ENCODE measurements around the gene TRIOBP.
"Not testable (repeated sequence)": the region's sequence is repeated elsewhere in the genome, so short reads cannot be mapped to it uniquely, and the experiment has no call there.

TRIOBP gene

GRCh38 chr22:37792494-37792893 lies 95.6 kb downstream of the TRIOBP start:
- peaks cover 1% of the 10 kb centered on the region for H3K27me3 Mint-ChIP-seq
- H3K4me1 Mint-ChIP-seq, result no peaks in the 10 kb centered on the region
- no peaks in the 10 kb centered on the region for H3K9me3 Mint-ChIP-seq
- ATAC-seq (ENCODE audit: low read depth), result no peak
- H3K36me3 Mint-ChIP-seq, result no peaks in the 10 kb centered on the region
- H3K4me3 Mint-ChIP-seq, result no peak overlapping the region
- DNase-seq (ENCODE audit: low spot score in 2 of 2), result no peak
- H3K27ac Mint-ChIP-seq, result no peak overlapping the region

- Mint-ChIP-seq H3K4me3 (no peak overlapping the region), H3K9me3 (no peaks in the 10 kb centered on the region), H3K36me3 (no peaks in the 10 kb centered on the region), H3K27ac (no peak overlapping the region), H3K27me3 (peaks cover 3% of the 10 kb centered on the region), H3K4me1 (peaks cover 8% of the 10 kb centered on the region)
- ATAC-seq (ENCODE audit: low read depth) (no peak), DNase-seq (ENCODE audit: low spot score in 2 of 2) (no peak)
These were observed 97.5 kb downstream of the TRIOBP start for GRCh38 chr22:37794376-37794775.

- Mint-ChIP-seq H3K27me3 (peaks cover 8% of the 10 kb centered on the region), H3K36me3 (no peaks in the 10 kb centered on the region), H3K4me3 (no peak overlapping the region), H3K9me3 (no peaks in the 10 kb centered on the region), H3K4me1 (peaks cover 8% of the 10 kb centered on the region), H3K27ac (no peak overlapping the region)
- no peak for ATAC-seq (ENCODE audit: low read depth)
- no peak for DNase-seq (ENCODE audit: low spot score in 2 of 2)
These were observed 99.2 kb downstream of the TRIOBP start for GRCh38 chr22:37796079-37796478.

GRCh38 chr22:37797259-37797658 lies 100.4 kb downstream of the TRIOBP start:
- not testable (repeated sequence) for H3K9me3 Mint-ChIP-seq; H3K27ac Mint-ChIP-seq; H3K27me3 Mint-ChIP-seq; H3K4me3 Mint-ChIP-seq; H3K36me3 Mint-ChIP-seq; ATAC-seq (ENCODE audit: low read depth); DNase-seq (ENCODE audit: low spot score in 2 of 2); H3K4me1 Mint-ChIP-seq

- H3K27ac Mint-ChIP-seq, result no peak overlapping the region
- H3K9me3 Mint-ChIP-seq, result no peaks in the 10 kb centered on the region
- ATAC-seq (ENCODE audit: low read depth) (peak; percentile 64), DNase-seq (ENCODE audit: low spot score in 2 of 2) (no peak)
- H3K36me3 Mint-ChIP-seq, result no peaks in the 10 kb centered on the region
- no peak overlapping the region for H3K4me3 Mint-ChIP-seq
- H3K27me3 Mint-ChIP-seq, result peaks cover 13% of the 10 kb centered on the region
- peaks cover 12% of the 10 kb centered on the region for H3K4me1 Mint-ChIP-seq
These were observed 101.1 kb downstream of the TRIOBP start for GRCh38 chr22:37797874-37798500.

GRCh38 chr22:37799979-37800378 lies 103.1 kb downstream of the TRIOBP start:
- not testable (repeated sequence) for DNase-seq (ENCODE audit: low spot score in 2 of 2); H3K4me3 Mint-ChIP-seq; H3K27ac Mint-ChIP-seq; H3K36me3 Mint-ChIP-seq; ATAC-seq (ENCODE audit: low read depth); H3K9me3 Mint-ChIP-seq
- Mint-ChIP-seq H3K4me1 (peaks cover 16% of the 10 kb centered on the region), H3K27me3 (peaks cover 22% of the 10 kb centered on the region)

GRCh38 chr22:37801946-37802309 lies 105.1 kb downstream of the TRIOBP start:
- Mint-ChIP-seq H3K9me3 (no peaks in the 10 kb centered on the region), H3K36me3 (no peaks in the 10 kb centered on the region), H3K27me3 (peaks cover 27% of the 10 kb centered on the region), H3K4me1 (peaks cover 23% of the 10 kb centered on the region), H3K4me3 (no peak overlapping the region), H3K27ac (no peak overlapping the region)
- no peak for DNase-seq (ENCODE audit: low spot score in 2 of 2)
- ATAC-seq (ENCODE audit: low read depth), result no peak

GRCh38 chr22:37802310-37803194 lies 105.7 kb downstream of the TRIOBP start:
- H3K27ac Mint-ChIP-seq, result no peak overlapping the region
- H3K4me1 Mint-ChIP-seq, result peaks cover 23% of the 10 kb centered on the region
- no peaks in the 10 kb centered on the region for H3K36me3 Mint-ChIP-seq
- H3K27me3 Mint-ChIP-seq, result peaks cover 27% of the 10 kb centered on the region
- H3K4me3 Mint-ChIP-seq, result peak overlapping the region; percentile 41
- no peaks in the 10 kb centered on the region for H3K9me3 Mint-ChIP-seq
- ATAC-seq (ENCODE audit: low read depth) (no peak), DNase-seq (ENCODE audit: low spot score in 2 of 2) (no peak)

- no peak overlapping the region for H3K27ac Mint-ChIP-seq
- peaks cover 29% of the 10 kb centered on the region for H3K27me3 Mint-ChIP-seq
- no peak overlapping the region for H3K4me3 Mint-ChIP-seq
- no peaks in the 10 kb centered on the region for H3K36me3 Mint-ChIP-seq
- no peaks in the 10 kb centered on the region for H3K9me3 Mint-ChIP-seq
- ATAC-seq (ENCODE audit: low read depth) (no peak), DNase-seq (ENCODE audit: low spot score in 2 of 2) (no peak)
- H3K4me1 Mint-ChIP-seq, result peaks cover 19% of the 10 kb centered on the region
These were observed 106.4 kb downstream of the TRIOBP start for GRCh38 chr22:37803195-37803638.

- H3K27me3 Mint-ChIP-seq, result peaks cover 29% of the 10 kb centered on the region
- H3K36me3 Mint-ChIP-seq, result no peaks in the 10 kb centered on the region
- peaks cover 21% of the 10 kb centered on the region for H3K4me1 Mint-ChIP-seq
- ATAC-seq (ENCODE audit: low read depth) (no peak), DNase-seq (ENCODE audit: low spot score in 2 of 2) (no peak)
- peak overlapping the region; percentile 64 for H3K4me3 Mint-ChIP-seq
- H3K9me3 Mint-ChIP-seq, result no peaks in the 10 kb centered on the region
- peak overlapping the region; percentile 49 for H3K27ac Mint-ChIP-seq
These were observed 106.9 kb downstream of the TRIOBP start for GRCh38 chr22:37803639-37804351.

GRCh38 chr22:37804352-37804880 lies 107.6 kb downstream of the TRIOBP start:
- Mint-ChIP-seq H3K36me3 (no peaks in the 10 kb centered on the region), H3K9me3 (no peaks in the 10 kb centered on the region), H3K4me3 (peak overlapping the region; percentile 64), H3K27ac (peak overlapping the region; percentile 49), H3K4me1 (peaks cover 21% of the 10 kb centered on the region), H3K27me3 (peaks cover 30% of the 10 kb centered on the region)
- no peak for ATAC-seq (ENCODE audit: low read depth)
- DNase-seq (ENCODE audit: low spot score in 2 of 2), result no peak

- no peak overlapping the region for H3K27ac Mint-ChIP-seq
- ATAC-seq (ENCODE audit: low read depth), result peak; percentile 27
- H3K9me3 Mint-ChIP-seq, result no peaks in the 10 kb centered on the region
These were observed 108.3 kb downstream of the TRIOBP start for GRCh38 chr22:37804881-37805809.

GRCh38 chr22:37805810-37806277 lies 109.0 kb downstream of the TRIOBP start:
- no peaks in the 10 kb centered on the region for H3K9me3 Mint-ChIP-seq
- H3K4me3 Mint-ChIP-seq, result peak overlapping the region; percentile 71
- peaks cover 21% of the 10 kb centered on the region for H3K4me1 Mint-ChIP-seq
- no peak for ATAC-seq (ENCODE audit: low read depth)
- no peak for DNase-seq (ENCODE audit: low spot score in 2 of 2)
- H3K27me3 Mint-ChIP-seq, result peaks cover 30% of the 10 kb centered on the region
- H3K36me3 Mint-ChIP-seq, result no peaks in the 10 kb centered on the region
- no peak overlapping the region for H3K27ac Mint-ChIP-seq

More at GRCh38 chr22:37804881-37805809, 108.3 kb downstream of the TRIOBP start:
- Mint-ChIP-seq H3K27me3 (peaks cover 33% of the 10 kb centered on the region), H3K4me3 (peak overlapping the region; percentile 71), H3K36me3 (no peaks in the 10 kb centered on the region), H3K4me1 (peaks cover 21% of the 10 kb centered on the region)
- DNase-seq (ENCODE audit: low spot score in 2 of 2), result peak in 1 of 2 donors; percentile 45

Data from memory B cell (primary cell).